Measurements from ENCODE around the gene MAP4K2.

DNA sequence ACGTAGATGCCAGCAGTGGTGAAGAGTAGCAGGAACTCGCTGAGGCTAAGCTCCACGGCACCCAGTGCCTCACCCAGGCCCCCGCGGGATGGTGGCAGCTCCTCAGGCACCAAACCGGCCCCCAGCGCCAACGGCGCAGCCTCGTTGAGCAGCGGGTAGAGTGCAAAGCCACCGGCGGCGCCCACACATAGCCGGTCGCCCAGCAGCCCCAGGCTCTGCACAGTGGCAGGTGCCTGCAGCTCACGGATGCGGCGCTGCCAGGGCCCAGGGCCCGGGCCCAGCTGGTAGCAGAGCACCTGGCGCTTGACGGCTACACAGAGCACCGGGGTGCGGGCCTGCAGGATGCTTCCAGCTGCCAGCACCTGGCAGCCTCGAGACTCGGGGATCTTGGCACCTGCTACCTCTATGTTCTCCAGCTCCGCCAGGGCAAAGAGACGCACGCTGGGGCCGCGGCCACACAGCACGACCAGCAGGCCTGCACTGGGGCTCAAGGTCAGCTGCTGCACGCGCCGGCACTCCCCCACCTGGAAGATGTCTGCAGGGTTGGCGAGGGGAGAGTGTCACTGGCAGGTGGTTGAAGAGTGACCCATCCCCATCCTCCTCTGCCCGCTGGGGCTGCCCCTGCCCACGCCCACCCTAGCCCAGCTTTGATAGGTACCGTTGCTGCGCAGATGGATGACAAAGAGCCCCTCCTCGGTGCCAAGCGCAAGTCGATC lies 26.7 kb upstream of the MAP4K2 start:
- TF ChIP-seq, protein P1, sequence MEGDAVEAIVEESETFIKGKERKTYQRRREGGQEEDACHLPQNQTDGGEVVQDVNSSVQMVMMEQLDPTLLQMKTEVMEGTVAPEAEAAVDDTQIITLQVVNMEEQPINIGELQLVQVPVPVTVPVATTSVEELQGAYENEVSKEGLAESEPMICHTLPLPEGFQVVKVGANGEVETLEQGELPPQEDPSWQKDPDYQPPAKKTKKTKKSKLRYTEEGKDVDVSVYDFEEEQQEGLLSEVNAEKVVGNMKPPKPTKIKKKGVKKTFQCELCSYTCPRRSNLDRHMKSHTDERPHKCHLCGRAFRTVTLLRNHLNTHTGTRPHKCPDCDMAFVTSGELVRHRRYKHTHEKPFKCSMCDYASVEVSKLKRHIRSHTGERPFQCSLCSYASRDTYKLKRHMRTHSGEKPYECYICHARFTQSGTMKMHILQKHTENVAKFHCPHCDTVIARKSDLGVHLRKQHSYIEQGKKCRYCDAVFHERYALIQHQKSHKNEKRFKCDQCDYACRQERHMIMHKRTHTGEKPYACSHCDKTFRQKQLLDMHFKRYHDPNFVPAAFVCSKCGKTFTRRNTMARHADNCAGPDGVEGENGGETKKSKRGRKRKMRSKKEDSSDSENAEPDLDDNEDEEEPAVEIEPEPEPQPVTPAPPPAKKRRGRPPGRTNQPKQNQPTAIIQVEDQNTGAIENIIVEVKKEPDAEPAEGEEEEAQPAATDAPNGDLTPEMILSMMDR (conservative IDR thresholded peaks at IDR 0.05), result no peak
- TF ChIP-seq EZH2 (IDR thresholded peaks at IDR 0.05; ENCODE audit: low read depth), result no peak
